HEK293 (cell line): Measurements from ENCODE around the gene ASF1A.

Experiments
- CTCF ChIA-PET: fragments of 350-600 bp; formaldehyde crosslinking; extraction: SDS; loops from one replicate; lab custom pipeline; 2021; ENCODE audit warnings: antibody characterized with exemption; lab: Yijun Ruan, JAX
- POLR2A ChIA-PET: fragments of 300-600 bp; formaldehyde crosslinking; extraction: SDS; loops from one replicate; lab custom pipeline; 2020; ENCODE audit warnings: antibody characterized with exemption, inconsistent platforms; lab: Yijun Ruan, JAX
- H3K27ac ChIP-seq: fragments of 200-500 bp; sonication (Bioruptor generic); 2 replicates; pipeline ENCODE4 v1.5.1; 2014; ENCODE audit warnings: low read depth, low read length, control low read depth, inconsistent platforms; ENCODE audit errors: extremely low read depth
- H3K36me3 ChIP-seq, 2 experiments: fragments of 200-500 bp in 1 of 2; sonication (Bioruptor generic) in 1 of 2; 1 replicate in 1 of 2; 2 replicates in 1 of 2; pipeline ENCODE4 v1.5.1; 2014 to 2017; ENCODE audit warnings: inconsistent platforms in 2 of 2, low read length in 2 of 2; ENCODE audit not compliant: control insufficient read depth in 2 of 2, insufficient read depth in 1 of 2
- H3K4me1 ChIP-seq: fragments of 200-500 bp; sonication (Bioruptor generic); 2 replicates; pipeline ENCODE4 v1.5.1; 2014; ENCODE audit warnings: mild to moderate bottlenecking, low read length, inconsistent platforms; ENCODE audit not compliant: control insufficient read depth, insufficient read depth
- H3K4me3 ChIP-seq: 2 replicates; pipeline ENCODE4 v1.5.1; 2011; ENCODE audit warnings: low read depth, mild to moderate bottlenecking, control low read depth, low read length, moderate library complexity
- H3K9me3 ChIP-seq: fragments of 200-500 bp; sonication (Bioruptor generic); 2 replicates; pipeline ENCODE4 v1.5.1; 2014; ENCODE audit warnings: low read depth, low read length, inconsistent platforms; ENCODE audit not compliant: control insufficient read depth, insufficient read depth
- GLI4 ChIP-seq: fragments of 450-650 bp; formaldehyde crosslinking; IDR thresholded peaks from 2 replicates; pipeline ENCODE4 v1.5.1; 2016; ENCODE audit warnings: missing biosample characterization, missing genetic modification characterization
- GLIS2 ChIP-seq: fragments of 450-650 bp; formaldehyde crosslinking; IDR thresholded peaks from 2 replicates; pipeline ENCODE4 v1.5.1; 2016; ENCODE audit warnings: missing biosample characterization, missing genetic modification characterization
- HOXD13 ChIP-seq: sonication (generic); formaldehyde crosslinking; IDR thresholded peaks from 2 replicates; pipeline ENCODE4 v1.8.0; 2022; ENCODE audit warnings: missing genetic modification reagents, borderline replicate concordance
- MYNN ChIP-seq: fragments of 450-650 bp; formaldehyde crosslinking; IDR thresholded peaks from 2 replicates; pipeline ENCODE4 v1.5.1; 2016; ENCODE audit warnings: missing biosample characterization, missing genetic modification characterization, borderline replicate concordance
- OVOL3 ChIP-seq: fragments of 450-650 bp; formaldehyde crosslinking; IDR thresholded peaks from 2 replicates; pipeline ENCODE4 v1.5.1; 2016; ENCODE audit warnings: missing biosample characterization, missing genetic modification characterization
- RBAK ChIP-seq: fragments of 450-650 bp; formaldehyde crosslinking; IDR thresholded peaks from 2 replicates; pipeline ENCODE4 v1.5.1; 2016; ENCODE audit warnings: missing biosample characterization, missing genetic modification characterization
- SP3 ChIP-seq: fragments of 450-650 bp; formaldehyde crosslinking; IDR thresholded peaks from 2 replicates; pipeline ENCODE4 v1.5.1; 2016; ENCODE audit warnings: missing biosample characterization, missing genetic modification characterization
- TRIM28 ChIP-seq: IDR thresholded peaks from 2 replicates; pipeline ENCODE4 v1.6.1; 2011; ENCODE audit warnings: low read length, control low read depth, borderline replicate concordance
- YY2 ChIP-seq: fragments of 450-650 bp; formaldehyde crosslinking; IDR thresholded peaks from 2 replicates; pipeline ENCODE4 v1.5.1; 2016; ENCODE audit warnings: missing biosample characterization, missing genetic modification characterization
- ZBTB8A ChIP-seq: fragments of 450-650 bp; formaldehyde crosslinking; IDR thresholded peaks from 2 replicates; pipeline ENCODE4 v1.5.1; 2016; ENCODE audit warnings: missing biosample characterization, missing genetic modification characterization
- ZNF133 ChIP-seq: fragments of 450-650 bp; formaldehyde crosslinking; IDR thresholded peaks from 2 replicates; pipeline ENCODE4 v1.5.1; 2016; ENCODE audit warnings: missing biosample characterization, missing genetic modification characterization
- ZNF155 ChIP-seq: fragments of 450-650 bp; formaldehyde crosslinking; IDR thresholded peaks from 2 replicates; pipeline ENCODE4 v1.5.1; 2016; ENCODE audit warnings: missing biosample characterization, missing genetic modification characterization
- ZNF311 ChIP-seq: fragments of 450-650 bp; formaldehyde crosslinking; IDR thresholded peaks from 2 replicates; pipeline ENCODE4 v1.5.1; 2017; ENCODE audit warnings: missing biosample characterization, missing genetic modification characterization, borderline replicate concordance
- ZNF350 ChIP-seq: fragments of 450-650 bp; formaldehyde crosslinking; IDR thresholded peaks from 2 replicates; pipeline ENCODE4 v1.5.0; 2017; ENCODE audit warnings: missing biosample characterization, mild to moderate bottlenecking, missing genetic modification characterization
- ZNF510 ChIP-seq: fragments of 450-650 bp; formaldehyde crosslinking; IDR thresholded peaks from 2 replicates; pipeline ENCODE4 v1.5.1; 2018; ENCODE audit warnings: mild to moderate bottlenecking, missing genetic modification characterization, missing biosample characterization; ENCODE audit not compliant: insufficient replicate concordance
- ZNF548 ChIP-seq: fragments of 450-650 bp; formaldehyde crosslinking; IDR thresholded peaks from 2 replicates; pipeline ENCODE4 v1.5.1; 2016; ENCODE audit warnings: missing biosample characterization, missing genetic modification characterization
- ZNF560 ChIP-seq: fragments of 450-650 bp; formaldehyde crosslinking; IDR thresholded peaks from 2 replicates; pipeline ENCODE4 v1.5.1; 2017; ENCODE audit warnings: missing biosample characterization, missing genetic modification characterization, borderline replicate concordance
- ZNF785 ChIP-seq: fragments of 450-650 bp; formaldehyde crosslinking; IDR thresholded peaks from 2 replicates; pipeline ENCODE4 v1.5.1; 2016; ENCODE audit warnings: missing biosample characterization, missing genetic modification characterization
- ZNF791 ChIP-seq: fragments of 450-650 bp; formaldehyde crosslinking; IDR thresholded peaks from 2 replicates; pipeline ENCODE4 v1.5.1; 2016; ENCODE audit warnings: missing biosample characterization, missing genetic modification characterization
- ZNF830 ChIP-seq: fragments of 450-650 bp; IDR thresholded peaks from 2 replicates; pipeline ENCODE4 v1.5.0; 2018; ENCODE audit warnings: missing biosample characterization, missing genetic modification characterization, low read depth, mild to moderate bottlenecking, moderate library complexity
- ZSCAN30 ChIP-seq: fragments of 450-650 bp; IDR thresholded peaks from 2 replicates; pipeline ENCODE4 v1.5.1; 2018; ENCODE audit warnings: missing biosample characterization, mild to moderate bottlenecking, missing genetic modification characterization, moderate library complexity
- ZXDB ChIP-seq: fragments of 450-650 bp; formaldehyde crosslinking; IDR thresholded peaks from 2 replicates; pipeline ENCODE4 v1.5.1; 2016; ENCODE audit warnings: missing biosample characterization, missing genetic modification characterization
- TF ChIP-seq, protein P1 (sequence below): fragments of 450-650 bp; formaldehyde crosslinking; IDR thresholded peaks from 2 replicates; pipeline ENCODE4 v1.5.1; 2016; ENCODE audit warnings: missing biosample characterization, missing genetic modification characterization, low read depth
- TF ChIP-seq, protein P2 (sequence below): fragments of 450-650 bp; formaldehyde crosslinking; IDR thresholded peaks from 2 replicates; pipeline ENCODE4 v1.5.1; 2017; ENCODE audit warnings: missing biosample characterization, missing genetic modification characterization
- TF ChIP-seq, protein P3 (sequence below): fragments of 450-650 bp; formaldehyde crosslinking; IDR thresholded peaks from 2 replicates; pipeline ENCODE4 v1.5.1; 2016; ENCODE audit warnings: missing biosample characterization, missing genetic modification characterization
- TF ChIP-seq, protein P4 (sequence below): fragments of 450-650 bp; formaldehyde crosslinking; IDR thresholded peaks from 2 replicates; pipeline ENCODE4 v1.5.1; 2016; ENCODE audit warnings: missing biosample characterization, missing genetic modification characterization

The ASF1A gene

DNA sequence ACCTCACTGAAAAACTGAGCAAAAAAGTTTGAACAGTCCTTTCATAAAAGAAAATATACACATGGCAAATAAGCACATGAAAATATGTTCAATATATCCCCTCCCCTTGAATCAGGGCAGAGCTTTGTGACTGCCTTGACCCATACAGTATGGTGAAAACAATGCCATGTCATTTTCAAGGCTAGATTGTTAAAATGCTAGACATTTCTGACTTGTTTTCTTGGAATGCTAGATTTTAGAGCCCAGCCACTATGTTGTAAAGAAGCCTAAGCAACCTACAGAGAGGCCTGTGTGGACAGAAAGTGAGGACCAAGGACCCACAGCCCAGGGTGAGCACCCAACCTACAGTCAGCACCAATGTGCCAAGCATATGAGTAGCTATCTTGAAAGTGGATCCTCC, 17.1 kb upstream of the ASF1A start:
- Histone ChIP-seq H3K4me3 (no peak overlapping the region), H3K4me1 (no peaks in the 10 kb centered on the region), H3K36me3 (no peaks in the 10 kb centered on the region), H3K9me3 (no peaks in the 10 kb centered on the region), H3K27ac (no peak overlapping the region)
- TF ChIP-seq HOXD13 (no peak), ZNF510 (no peak), GLIS2 (tag by site-specific recombination) (no peak), GLI4 (tag by site-specific recombination) (no peak), OVOL3 (tag by site-specific recombination) (no peak), RBAK (tag by site-specific recombination) (no peak), ZNF785 (no peak), ZNF350 (no peak), ZNF548 (no peak), SP3 (tag by site-specific recombination) (no peak), ZSCAN30 (tag by site-specific recombination) (no peak), ZXDB (no peak)
- TF ChIP-seq, protein P1, sequence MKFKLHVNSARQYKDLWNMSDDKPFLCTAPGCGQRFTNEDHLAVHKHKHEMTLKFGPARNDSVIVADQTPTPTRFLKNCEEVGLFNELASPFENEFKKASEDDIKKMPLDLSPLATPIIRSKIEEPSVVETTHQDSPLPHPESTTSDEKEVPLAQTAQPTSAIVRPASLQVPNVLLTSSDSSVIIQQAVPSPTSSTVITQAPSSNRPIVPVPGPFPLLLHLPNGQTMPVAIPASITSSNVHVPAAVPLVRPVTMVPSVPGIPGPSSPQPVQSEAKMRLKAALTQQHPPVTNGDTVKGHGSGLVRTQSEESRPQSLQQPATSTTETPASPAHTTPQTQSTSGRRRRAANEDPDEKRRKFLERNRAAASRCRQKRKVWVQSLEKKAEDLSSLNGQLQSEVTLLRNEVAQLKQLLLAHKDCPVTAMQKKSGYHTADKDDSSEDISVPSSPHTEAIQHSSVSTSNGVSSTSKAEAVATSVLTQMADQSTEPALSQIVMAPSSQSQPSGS (tag by site-specific recombination): no peak
- TF ChIP-seq, protein P2, sequence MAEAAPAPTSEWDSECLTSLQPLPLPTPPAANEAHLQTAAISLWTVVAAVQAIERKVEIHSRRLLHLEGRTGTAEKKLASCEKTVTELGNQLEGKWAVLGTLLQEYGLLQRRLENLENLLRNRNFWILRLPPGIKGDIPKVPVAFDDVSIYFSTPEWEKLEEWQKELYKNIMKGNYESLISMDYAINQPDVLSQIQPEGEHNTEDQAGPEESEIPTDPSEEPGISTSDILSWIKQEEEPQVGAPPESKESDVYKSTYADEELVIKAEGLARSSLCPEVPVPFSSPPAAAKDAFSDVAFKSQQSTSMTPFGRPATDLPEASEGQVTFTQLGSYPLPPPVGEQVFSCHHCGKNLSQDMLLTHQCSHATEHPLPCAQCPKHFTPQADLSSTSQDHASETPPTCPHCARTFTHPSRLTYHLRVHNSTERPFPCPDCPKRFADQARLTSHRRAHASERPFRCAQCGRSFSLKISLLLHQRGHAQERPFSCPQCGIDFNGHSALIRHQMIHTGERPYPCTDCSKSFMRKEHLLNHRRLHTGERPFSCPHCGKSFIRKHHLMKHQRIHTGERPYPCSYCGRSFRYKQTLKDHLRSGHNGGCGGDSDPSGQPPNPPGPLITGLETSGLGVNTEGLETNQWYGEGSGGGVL (tag by site-specific recombination): no peak
- TF ChIP-seq, protein P3, sequence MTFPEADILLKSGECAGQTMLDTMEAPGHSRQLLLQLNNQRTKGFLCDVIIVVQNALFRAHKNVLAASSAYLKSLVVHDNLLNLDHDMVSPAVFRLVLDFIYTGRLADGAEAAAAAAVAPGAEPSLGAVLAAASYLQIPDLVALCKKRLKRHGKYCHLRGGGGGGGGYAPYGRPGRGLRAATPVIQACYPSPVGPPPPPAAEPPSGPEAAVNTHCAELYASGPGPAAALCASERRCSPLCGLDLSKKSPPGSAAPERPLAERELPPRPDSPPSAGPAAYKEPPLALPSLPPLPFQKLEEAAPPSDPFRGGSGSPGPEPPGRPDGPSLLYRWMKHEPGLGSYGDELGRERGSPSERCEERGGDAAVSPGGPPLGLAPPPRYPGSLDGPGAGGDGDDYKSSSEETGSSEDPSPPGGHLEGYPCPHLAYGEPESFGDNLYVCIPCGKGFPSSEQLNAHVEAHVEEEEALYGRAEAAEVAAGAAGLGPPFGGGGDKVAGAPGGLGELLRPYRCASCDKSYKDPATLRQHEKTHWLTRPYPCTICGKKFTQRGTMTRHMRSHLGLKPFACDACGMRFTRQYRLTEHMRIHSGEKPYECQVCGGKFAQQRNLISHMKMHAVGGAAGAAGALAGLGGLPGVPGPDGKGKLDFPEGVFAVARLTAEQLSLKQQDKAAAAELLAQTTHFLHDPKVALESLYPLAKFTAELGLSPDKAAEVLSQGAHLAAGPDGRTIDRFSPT: no peak
- POLR2A ChIA-PET: interaction anchor here (1.0 kb wide), 1 partner anchor 168 kb away, joined by 4 read pairs; no protein-coding TSS in a partner anchor
- CTCF ChIA-PET: interaction anchor here (0.6 to 0.9 kb wide), 2 partner anchors 226 to 234 kb away, joined by 4 read pairs; no protein-coding TSS in a partner anchor

DNA sequence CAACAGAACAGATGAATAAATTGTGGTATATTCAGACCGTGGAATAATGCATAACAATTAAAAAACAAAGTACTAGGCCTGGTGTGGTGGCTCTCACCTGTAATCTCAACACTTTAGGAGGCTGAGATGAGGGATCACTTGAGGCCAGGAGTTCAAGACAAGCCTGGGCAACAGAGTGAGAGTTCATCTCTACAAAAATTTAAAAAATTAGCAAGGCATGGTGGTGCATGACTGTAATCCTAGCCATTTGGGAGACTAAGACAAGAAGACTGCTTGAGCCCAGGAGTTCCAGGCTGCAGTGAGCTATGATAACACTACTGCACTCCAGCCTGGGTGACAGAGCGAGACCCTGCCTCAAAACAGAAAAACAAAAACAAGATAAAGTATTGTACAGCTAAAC, 16.1 kb upstream of the ASF1A start:
- Histone ChIP-seq H3K36me3 (no peaks in the 10 kb centered on the region), H3K4me3 (no peak overlapping the region), H3K9me3 (no peaks in the 10 kb centered on the region), H3K4me1 (no peaks in the 10 kb centered on the region), H3K27ac (no peak overlapping the region)
- POLR2A ChIA-PET: no interaction called here
- CTCF ChIA-PET: no interaction called here
- TF ChIP-seq ZNF133 (tag by site-specific recombination): no peak
- TF ChIP-seq, protein P3: no peak
- no peak for TF ChIP-seq ZBTB8A (tag by site-specific recombination)
- TF ChIP-seq ZNF311 (tag by site-specific recombination): no peak
- TF ChIP-seq ZNF791: no peak
- TF ChIP-seq ZNF155 (tag by site-specific recombination): no peak
- TF ChIP-seq YY2 (tag by site-specific recombination): no peak
- TF ChIP-seq ZNF560: no peak
- TF ChIP-seq TRIM28: no peak
- no peak for TF ChIP-seq ZNF830 (tag by site-specific recombination)
- TF ChIP-seq, protein P4, sequence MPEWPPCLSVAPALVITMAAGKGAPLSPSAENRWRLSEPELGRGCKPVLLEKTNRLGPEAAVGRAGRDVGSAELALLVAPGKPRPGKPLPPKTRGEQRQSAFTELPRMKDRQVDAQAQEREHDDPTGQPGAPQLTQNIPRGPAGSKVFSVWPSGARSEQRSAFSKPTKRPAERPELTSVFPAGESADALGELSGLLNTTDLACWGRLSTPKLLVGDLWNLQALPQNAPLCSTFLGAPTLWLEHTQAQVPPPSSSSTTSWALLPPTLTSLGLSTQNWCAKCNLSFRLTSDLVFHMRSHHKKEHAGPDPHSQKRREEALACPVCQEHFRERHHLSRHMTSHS: no peak
- TF ChIP-seq MYNN: no peak
